GM21737 (cell line): Measurements from ENCODE around the gene ZNF605.
"Not testable (repeated sequence)": the region's sequence is repeated elsewhere in the genome, so short reads cannot be mapped to it uniquely, and the experiment has no call there.

Source experiments
- ATAC-seq: cut with Tn5 transposase; IDR thresholded peaks from one replicate; pipeline ENCODE4 v1.9.1; 2021; ENCODE audit warnings: mild to moderate bottlenecking, moderate library complexity; ENCODE audit not compliant: unreplicated experiment

The ZNF605 gene

GRCh38 chr12:132956011-132956788, at the start of gene ZNF605:
Gene ZNF605, minus strand, starts transcription at chr12:132956306. Its CDS starts 10,671 bp downstream, at chr12:132945635.
- ATAC-seq = peak; percentile 88

DNA sequence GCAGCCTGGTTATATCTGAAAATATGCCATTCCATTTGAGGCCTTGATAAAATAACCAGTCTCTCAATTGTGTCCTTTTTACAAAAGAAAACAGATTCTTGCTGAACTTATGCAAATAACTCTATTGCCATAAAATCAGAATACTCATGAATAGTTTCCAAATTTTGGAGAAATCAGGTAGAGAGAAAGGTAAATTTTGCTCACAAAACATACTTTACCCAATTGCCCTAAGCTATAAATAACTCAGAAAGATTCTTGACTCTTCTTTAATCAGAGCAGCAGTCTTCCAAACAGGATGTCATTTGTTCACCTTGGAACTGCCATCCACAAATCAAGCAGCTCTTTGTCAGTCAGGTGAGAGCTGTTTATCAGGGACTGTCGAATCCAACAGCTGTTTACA, 42.6 kb upstream of the ZNF605 start:
- no peak for ATAC-seq

DNA sequence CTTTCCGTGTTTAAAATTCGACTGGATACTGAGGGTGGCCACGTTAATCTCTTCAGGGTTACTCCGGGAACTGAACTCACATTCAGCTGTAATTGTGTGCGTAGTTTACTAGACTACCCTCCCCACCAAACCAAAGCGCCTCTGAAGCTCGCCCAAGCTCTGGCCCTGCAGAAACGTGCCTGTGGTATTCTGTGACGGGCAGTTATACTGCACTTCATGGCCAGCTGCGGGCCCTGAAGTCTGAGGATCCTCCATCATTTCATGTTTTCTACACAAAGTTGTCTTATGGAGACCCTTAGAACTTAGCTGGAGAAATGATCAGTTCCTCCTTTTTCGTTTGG, 30.7 kb upstream of the ZNF605 start:
- no peak for ATAC-seq

DNA sequence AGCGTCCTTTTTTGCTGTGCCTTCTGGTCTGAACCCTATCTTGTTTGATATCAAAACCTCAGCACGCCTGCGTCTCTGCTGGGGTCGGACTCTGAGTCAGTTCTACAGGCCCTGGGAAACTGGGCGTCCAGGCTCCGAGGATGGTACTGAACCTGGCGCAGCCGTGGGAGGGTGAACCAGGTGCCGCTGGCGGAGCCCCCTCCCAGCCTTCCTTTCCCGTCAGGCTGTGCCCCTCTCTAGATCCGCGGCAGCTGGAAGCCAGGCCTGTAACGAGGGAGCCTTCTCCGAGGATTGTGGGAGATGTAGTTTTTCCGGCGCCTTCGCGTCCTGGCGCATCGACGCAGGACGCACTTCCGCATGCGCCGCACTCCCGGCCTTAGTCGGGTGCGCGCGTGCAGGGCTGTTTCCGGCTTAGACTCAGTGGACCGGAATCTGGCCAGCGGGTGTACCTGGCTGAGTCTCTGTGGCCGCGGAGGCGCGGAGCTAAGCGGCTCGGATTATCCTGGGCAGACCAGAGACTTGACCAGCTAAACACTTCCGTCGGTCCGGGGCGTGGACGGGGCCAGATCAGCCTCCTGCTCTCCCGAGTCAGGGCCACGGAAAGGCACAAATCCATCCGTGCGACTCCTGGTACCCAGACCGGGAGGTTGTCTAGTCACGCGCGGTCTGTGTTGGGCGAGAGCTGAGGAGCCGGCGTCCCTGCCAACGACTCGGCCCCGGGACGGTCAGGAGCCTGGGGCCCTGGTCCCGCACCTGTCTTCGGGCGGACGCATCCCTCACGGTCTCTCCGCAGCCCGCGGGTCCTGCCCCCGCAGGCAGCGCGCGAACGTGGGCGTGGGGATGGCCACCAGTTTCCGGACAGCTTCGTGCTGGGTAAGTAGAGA, 30.1 kb upstream of the ZNF605 start, which contains the start of gene ZNF26:
Gene ZNF26, plus strand, starts transcription at position 367 of the 884 bp plus-strand sequence. Its CDS starts 474 bp downstream, at position 841.
- ATAC-seq = peak; percentile 95

DNA sequence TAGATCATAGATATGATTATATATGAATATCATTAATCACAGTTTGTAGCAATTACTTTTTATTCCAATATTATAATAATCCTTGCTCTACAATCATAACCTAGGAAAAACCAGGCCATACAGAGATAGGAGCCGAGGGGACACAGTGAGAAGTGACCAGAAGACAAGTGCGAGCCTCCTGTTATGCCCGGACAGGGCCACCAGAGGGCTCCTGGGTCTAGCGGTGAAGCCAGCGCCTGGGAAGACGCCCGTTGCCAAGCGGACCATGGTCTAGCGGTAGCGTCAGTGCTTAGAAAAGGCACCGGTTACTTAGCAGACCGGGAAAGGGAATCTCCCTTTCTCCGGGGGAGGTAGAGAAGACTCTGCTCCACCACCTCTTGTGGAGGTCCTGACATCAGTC, 20.8 kb upstream of the ZNF605 start:
- ATAC-seq = not testable (repeated sequence)

- no peak for ATAC-seq
These were observed 16.3 kb upstream of the ZNF605 start for GRCh38 chr12:132972374-132972773.

DNA sequence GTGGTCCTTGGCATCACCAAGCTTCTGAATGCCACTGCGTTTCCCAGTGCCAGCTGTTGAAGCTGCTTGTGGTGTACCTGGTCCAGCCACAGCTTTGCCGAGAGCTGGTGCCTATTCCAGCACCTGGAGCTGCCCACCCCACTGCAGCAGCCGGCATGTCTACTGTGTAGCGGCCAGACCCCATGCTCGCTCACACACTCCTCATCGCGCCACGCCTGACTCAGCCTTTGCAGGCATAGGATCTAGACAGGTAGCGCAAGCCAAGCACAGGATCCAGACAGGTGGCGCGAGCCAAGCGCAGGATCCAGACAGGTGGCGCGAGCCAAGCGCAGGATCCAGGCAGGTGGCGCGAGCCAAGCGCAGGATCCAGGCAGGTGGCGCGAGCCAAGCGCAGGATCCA, 11.6 kb upstream of the ZNF605 start:
- no peak for ATAC-seq

DNA sequence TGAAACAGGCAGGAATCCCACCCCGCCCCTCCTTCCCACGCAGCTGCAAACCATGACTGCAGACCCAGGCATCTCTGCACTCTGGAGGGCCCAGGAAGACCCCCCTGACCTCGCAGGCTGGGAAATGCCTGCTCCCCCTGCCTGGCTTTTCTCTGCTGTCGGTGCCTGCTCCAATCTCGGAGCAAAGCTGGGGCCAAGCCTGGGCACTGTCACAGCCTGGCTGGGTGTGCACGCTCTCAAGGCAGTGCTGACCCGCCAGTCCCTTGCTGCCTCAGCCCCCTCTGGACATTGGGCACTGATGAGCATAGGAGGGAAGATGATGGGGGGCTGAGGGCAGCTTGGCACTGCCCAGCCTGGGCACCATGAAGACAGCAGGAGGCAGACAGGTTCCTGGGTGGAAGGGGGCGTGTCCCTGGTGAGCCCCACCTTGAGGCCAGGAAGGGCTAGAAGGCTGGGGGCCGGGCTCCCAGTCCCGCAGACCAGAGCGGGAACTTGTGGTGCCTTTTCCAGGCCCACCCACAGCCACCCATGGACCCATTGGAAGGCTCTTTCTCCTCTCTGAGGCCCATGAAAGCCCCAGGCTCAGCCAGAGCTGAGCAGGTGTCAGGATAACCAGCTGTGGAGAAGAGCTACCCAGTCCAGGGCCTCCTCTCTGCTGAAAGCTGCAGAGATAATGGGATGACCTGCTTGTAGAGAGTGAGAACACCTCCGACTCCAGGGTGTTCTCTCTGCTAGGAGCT, 10.7 kb upstream of the ZNF605 start:
- ATAC-seq = no peak

GRCh38 chr12:132965796-132966195, 9.7 kb upstream of the ZNF605 start:
- no peak for ATAC-seq

DNA sequence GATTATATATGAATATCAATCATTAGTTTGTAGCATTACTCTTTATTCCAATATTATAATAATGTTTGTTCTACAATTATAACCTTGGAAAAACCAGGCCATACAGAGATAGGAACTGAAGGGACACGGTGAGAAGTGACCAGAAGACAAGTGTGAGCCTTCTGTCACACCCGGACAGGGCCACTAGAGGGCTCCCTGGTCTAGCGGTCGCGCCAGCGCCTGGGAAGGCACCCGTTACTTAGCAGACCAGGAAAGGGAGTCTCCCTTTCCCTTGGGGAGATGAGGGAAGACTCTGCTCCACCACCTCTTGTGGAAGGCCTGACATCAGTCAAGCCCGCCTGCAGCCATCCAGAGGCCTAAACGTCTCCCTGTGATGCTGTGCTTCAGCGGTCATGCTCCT, 7.8 kb upstream of the ZNF605 start:
- not testable (repeated sequence) for ATAC-seq

GRCh38 chr12:132961790-132962189, 5.7 kb upstream of the ZNF605 start:
- not testable (repeated sequence) for ATAC-seq

DNA sequence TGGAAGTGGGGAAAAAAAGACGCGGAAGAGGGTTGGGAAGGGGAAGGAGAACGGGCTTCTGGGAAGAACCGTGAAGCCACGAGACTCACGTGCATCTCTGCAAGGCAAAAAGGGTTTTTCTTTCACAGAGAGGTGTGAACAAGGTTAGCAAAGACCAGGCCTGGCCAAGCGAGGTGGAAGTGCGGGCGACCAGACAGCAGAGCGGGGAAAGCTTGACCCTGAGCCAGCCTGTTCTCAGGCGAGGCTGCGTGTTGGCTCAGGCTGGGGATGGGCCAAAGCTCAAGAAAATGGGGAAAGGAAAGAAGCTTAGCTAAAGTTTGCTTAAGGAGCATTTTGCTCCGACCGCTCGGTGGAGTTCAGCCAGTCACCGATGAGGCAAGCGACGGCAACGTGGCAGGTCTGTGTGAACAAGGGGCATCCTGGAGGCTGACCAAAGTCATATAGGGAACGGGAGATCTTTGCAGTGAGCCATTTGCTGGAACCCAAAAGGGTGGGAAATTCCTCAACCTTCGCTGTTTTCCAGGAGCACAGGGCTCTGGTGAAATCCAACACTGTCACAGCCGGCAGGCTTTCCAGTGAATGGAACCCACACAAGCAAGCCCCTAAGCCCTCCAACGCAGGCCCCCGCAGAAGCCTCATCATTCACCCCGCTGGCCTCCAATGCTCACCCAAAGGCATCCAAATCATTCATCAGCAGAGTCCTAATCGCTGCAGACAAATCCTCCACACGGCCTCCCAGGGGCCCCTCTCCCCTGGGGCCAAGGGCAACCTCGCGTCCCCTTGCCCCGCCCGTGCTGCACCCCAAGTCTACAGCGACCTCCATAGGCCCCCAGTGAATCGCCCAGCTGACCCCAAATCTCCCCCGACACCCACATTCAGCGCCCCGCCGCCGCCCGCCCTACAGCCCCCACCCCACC, 754 bp downstream of the ZNF605 start:
- peak; percentile 36 for ATAC-seq

GRCh38 chr12:132954471-132955048, 1.5 kb downstream of the ZNF605 start:
- ATAC-seq = no peak

DNA sequence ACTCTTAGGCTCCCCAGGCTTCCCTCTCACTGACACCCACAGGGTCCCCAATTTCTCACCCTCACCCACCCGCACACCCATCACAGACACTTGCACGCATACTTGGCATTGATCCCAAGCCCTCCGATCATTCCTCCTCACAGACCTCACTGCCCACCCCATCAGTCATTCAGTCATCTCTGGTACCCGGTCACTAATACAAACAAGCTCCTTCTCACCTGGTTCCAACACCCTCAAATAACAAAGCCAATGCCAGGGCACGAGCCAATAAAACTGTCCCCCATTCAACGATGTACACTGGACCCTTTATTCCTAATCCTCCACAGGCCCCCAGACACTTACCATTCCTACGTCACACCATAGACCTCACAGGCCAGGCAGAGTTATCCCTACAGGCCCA, 2.3 kb downstream of the ZNF605 start:
- no peak for ATAC-seq

DNA sequence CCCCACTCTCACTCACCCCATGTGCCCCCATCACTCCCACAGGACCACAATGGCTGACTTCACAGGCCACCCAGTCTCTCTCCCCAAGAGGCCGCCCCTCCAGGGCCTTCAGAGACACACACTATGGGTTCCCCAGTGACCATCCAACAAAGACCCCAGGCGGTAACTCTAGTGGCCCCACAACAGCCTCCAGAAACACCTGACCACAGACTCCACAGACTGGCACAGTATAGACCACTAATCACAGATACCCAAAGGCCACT, 3.0 kb downstream of the ZNF605 start:
- ATAC-seq = no peak

DNA sequence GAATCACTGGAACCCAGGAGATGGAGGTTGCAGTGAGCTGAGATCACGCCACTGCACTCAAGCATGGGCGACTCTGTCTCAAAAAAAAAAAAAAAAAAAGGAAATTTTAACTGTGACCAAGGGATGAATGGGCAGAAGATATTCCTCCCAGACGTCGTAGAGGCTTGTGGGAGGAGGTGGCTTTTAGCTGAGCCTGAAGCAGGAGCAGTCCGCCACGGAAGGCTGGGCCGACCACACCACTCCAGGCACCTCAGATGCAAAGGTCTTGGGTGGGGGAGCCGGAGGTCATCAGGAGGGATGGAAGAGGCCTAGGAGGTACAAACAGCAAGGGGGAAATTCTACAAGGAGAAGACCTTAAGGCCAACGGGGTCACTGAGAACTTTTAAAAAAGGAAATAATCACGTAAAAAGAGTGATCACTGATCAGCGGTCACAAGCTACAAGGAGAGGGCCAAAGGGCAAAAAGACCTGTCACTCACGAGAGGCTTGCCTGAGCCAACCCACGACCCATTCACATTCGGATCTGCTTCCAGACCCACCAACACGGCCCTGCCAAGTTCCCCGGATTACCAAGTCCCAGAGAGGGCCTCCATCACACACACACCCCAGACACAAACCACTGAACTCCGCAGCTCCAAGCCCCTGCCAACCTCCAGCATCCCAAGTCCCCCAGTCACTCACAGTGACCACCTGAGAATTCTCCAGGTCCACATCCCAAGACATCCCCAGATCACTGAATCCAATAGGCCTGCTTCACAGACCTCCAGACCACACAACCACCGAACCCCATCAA, 3.5 kb downstream of the ZNF605 start:
- no peak for ATAC-seq

GRCh38 chr12:132951649-132952048, 4.5 kb downstream of the ZNF605 start:
- no peak for ATAC-seq

DNA sequence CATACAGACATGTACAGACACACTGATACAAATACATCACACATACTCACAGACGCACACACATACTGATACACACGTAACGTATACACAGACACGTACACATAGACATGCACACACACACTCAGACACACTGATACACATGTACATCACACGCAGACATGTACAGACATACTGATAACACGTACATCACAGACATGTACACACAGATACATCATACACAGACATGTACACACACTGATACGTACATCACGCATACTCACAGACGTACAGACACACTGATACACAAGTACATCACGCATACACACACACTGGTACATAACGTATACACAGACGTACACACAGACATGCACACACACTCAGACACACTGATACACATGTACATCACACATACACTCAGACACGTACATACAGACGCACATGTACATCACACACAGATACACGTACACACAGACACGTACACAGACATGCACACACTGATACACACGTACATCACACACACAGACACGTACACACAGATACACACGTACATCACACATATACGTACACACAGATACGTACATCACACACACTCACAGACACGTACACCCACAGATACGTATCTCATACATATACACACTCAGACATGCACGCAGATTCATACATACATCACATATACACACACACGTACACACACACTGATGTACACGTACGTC, 5.1 kb downstream of the ZNF605 start:
- no peak for ATAC-seq
